Spinal cord (tissue), 10 donors: Measurements from ENCODE around the gene UBE2E3. TPM values are rescaled to one million over a fixed set of nuclear protein-coding genes. Genes with fewer than 3 reads are reported as not detected.

Experiments
- DNase-seq, 6 donors: peaks; one replicate each; pipeline versions ENCODE4 v3.0.0 to v3.0.0-alpha.2; 2013 to 2015; ENCODE audit warnings: low spot score in 6 of 6, low read depth in 4 of 6
- H3K27ac ChIP-seq: one replicate; pipeline ENCODE4 v1.5.1; 2013; ENCODE audit warnings: low read depth, low read length, control low read depth
- H3K27me3 ChIP-seq: one replicate; pipeline ENCODE4 v1.6.1; 2013; ENCODE audit warnings: low read length; ENCODE audit not compliant: control insufficient read depth, insufficient read depth
- H3K36me3 ChIP-seq: one replicate; pipeline ENCODE4 v1.6.1; 2013; ENCODE audit warnings: low read length; ENCODE audit not compliant: control insufficient read depth, insufficient read depth
- H3K4me1 ChIP-seq: one replicate; pipeline ENCODE4 v1.6.1; 2013; ENCODE audit warnings: low read length; ENCODE audit not compliant: control insufficient read depth, insufficient read depth
- H3K4me3 ChIP-seq: one replicate; pipeline ENCODE4 v1.5.1; 2013; ENCODE audit warnings: low read depth, low read length, control low read depth
- H3K9me3 ChIP-seq: one replicate; pipeline ENCODE4 v1.6.1; 2013; ENCODE audit warnings: low read length; ENCODE audit not compliant: control insufficient read depth, insufficient read depth
- WGBS: methylation state at CpG from one replicate; pipeline ENCODE4 v1.1.5; 2013; ENCODE audit warnings: missing lambda C conversion rate; ENCODE audit not compliant: insufficient coverage; 5-methylcytosine and 5-hydroxymethylcytosine counted together
- polyA plus RNA-seq, 2 donors: library from polyadenylated mRNA; unstranded; fragments of 120-200 nt; gene quantifications; one replicate each; pipeline ENCODE4 v1.2.1, GENCODE V29; 2013; ENCODE audit not compliant: insufficient read length in 2 of 2
- total RNA-seq, 2 donors: library from RNA; depleted of rRNA in 1 of 2; stranded (reverse); fragments of 120-200 nt in 1 of 2; fragments of >200 nt in 1 of 2; gene quantifications; one replicate each; pipeline versions ENCODE4 v1.2.3 to v1.2.4, GENCODE V29; 2013 to 2014
- donor health status: healthy.

UBE2E3 gene
- total and polyA plus RNA-seq, 4 donors: 124 to 187 (median 160) TPM

DNA sequence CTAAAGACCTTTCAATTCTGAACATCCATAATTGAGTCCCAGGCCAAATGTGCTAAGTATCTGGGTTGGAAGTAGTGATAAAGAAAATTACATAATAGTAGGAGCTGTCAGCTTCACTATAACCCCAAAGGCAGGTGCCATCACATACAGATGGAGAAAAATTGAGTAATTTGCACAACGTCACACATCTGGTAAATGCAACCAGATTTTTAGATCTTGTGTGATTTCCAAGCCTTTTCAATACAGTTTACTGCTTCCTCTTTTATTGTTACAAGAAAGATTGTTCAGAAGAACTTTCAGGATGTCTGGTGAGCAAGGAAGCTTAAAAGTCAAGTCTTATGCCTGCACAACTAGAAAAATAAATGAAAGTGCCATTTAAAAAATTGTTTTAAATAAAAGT lies 62.3 kb downstream of the UBE2E3 start:
- no peak for DNase-seq
- WGBS: no CpG with 5 or more reads among the region's 1 CpG
- no peaks in the 10 kb centered on the region for H3K9me3 ChIP-seq
- no peak overlapping the region for H3K4me3 ChIP-seq
- no peaks in the 10 kb centered on the region for H3K4me1 ChIP-seq
- no peak overlapping the region for H3K27ac ChIP-seq
- H3K27me3 ChIP-seq: no peaks in the 10 kb centered on the region
- H3K36me3 ChIP-seq: no peaks in the 10 kb centered on the region

DNA sequence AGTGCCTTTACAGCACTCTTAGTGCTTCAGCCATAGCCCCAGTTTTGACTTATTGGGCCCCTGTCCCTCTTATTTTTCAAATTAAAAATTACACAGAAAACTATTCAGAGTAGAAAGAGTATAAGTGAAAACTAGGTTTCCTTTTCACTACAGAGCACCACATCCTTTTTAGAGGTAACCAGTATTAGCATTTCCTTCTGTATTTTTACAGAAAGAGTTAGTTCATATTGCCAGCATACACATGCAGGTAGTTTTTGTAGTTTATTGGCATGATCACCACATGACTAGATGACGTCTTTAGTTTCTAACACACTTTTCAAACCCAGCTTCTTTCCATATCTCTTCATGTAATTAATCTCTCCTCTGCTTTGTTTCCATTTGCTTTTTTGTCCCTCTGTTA lies 66.4 kb downstream of the UBE2E3 start:
- no peak overlapping the region for H3K27ac ChIP-seq
- no peaks in the 10 kb centered on the region for H3K27me3 ChIP-seq
- H3K4me3 ChIP-seq: no peak overlapping the region
- WGBS: no CpG with 5 or more reads among the region's 1 CpG
- H3K36me3 ChIP-seq: no peaks in the 10 kb centered on the region
- H3K9me3 ChIP-seq: no peaks in the 10 kb centered on the region
- no peak for DNase-seq
- no peaks in the 10 kb centered on the region for H3K4me1 ChIP-seq

DNA sequence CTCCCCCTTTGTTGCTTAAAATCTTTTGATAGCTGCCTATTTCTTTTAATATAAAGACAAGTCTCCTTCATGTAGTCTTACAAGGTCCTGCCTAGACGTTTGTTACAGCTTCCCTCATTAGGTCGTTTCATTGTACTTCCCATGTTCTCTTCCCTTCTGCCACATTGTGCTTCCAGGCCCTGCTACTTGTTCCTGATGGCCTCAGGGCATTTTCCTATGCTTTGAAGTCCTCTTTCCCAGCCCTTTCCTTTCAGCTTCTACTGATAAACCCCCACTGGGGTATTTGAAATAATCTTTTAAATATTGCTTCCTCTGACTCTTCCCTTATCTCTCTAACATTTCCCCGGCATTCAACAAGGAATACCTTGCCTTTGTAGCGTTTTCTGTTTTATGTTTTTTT lies 67.4 kb downstream of the UBE2E3 start:
- WGBS: 43% methylated on average over 2 of the region's 4 CpGs
- Histone ChIP-seq H3K27me3 (no peaks in the 10 kb centered on the region), H3K36me3 (no peaks in the 10 kb centered on the region), H3K9me3 (no peaks in the 10 kb centered on the region), H3K4me1 (no peaks in the 10 kb centered on the region), H3K27ac (no peak overlapping the region), H3K4me3 (no peak overlapping the region)
- no peak for DNase-seq

DNA sequence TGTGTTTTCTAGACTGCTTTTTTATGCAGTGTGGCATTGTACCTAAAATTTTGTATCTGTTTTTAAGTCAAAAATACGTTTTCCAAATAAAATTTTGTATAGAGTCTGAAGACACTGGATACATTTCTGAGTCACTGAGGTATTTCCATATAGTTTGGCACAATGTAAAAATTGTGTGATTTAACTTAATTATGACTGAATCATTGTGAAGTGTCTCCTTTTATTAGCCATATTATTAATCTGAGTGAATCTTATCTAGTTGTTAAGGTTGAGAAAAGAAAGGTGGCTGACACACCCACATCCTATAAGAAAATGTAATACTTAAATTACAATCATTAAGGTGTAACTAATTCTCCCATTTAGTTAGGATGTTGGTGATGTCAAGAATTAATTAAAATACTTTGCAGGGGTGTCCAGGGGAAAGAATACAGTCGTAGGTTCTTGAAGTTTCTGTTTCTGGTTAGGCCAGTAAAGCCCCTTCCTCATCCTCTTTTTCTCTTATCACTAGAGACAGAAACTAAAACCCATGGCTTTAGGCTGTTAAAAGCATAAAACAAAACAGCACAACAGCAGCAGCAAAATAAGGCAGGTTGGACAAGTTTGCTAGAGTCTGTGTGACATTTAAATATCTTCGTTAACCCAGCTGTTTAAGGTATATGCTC lies 71.6 kb downstream of the UBE2E3 start:
- H3K9me3 ChIP-seq: no peaks in the 10 kb centered on the region
- H3K36me3 ChIP-seq: no peaks in the 10 kb centered on the region
- no peak overlapping the region for H3K27ac ChIP-seq
- no peak for DNase-seq
- WGBS: no CpG with 5 or more reads among the region's 3 CpGs
- H3K4me1 ChIP-seq: no peaks in the 10 kb centered on the region
- no peaks in the 10 kb centered on the region for H3K27me3 ChIP-seq
- no peak overlapping the region for H3K4me3 ChIP-seq

DNA sequence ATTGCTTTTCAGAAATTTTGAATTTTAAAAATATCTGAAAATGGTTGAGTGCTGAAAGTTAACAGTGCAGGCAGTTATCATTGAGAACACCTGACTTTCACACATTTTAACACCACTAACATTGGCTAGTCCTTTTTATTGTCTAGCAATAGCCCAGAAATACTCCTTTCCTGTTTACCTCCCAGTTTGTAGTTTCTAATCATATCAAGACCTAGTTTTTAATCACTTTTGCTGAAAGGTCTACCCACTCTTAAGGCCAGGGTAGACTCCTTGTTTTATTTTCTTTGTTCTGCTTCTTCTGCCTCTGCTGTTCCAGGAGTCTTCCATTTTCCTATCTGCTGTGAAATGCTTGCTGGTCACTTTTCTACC lies 72.1 kb downstream of the UBE2E3 start:
- Histone ChIP-seq H3K9me3 (no peaks in the 10 kb centered on the region), H3K27me3 (no peaks in the 10 kb centered on the region), H3K4me3 (no peak overlapping the region), H3K4me1 (no peaks in the 10 kb centered on the region), H3K27ac (no peak overlapping the region), H3K36me3 (no peaks in the 10 kb centered on the region)
- DNase-seq: no peak

DNA sequence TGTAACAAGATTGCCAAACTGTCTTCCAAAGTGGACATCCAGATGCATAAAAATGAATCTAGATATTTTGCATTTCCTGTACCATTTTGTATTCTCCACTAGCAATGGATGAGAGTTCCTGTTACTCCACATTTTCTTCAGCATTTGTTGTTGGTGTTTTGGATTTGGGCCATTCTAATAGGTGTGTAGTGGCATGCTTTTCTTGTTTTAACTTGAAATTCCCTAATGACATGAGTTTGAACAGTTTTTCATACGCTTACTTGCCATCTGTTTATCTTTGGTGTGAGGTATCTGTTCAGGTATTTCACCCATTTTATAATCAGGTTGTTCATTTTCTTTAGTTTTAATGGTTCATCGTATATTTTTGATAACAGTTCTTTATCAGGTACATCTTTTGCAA lies 73.9 kb downstream of the UBE2E3 start:
- no CpG with 5 or more reads among the region's 2 CpGs for WGBS
- no peaks in the 10 kb centered on the region for H3K9me3 ChIP-seq
- H3K4me3 ChIP-seq: no peak overlapping the region
- no peak for DNase-seq
- H3K36me3 ChIP-seq: no peaks in the 10 kb centered on the region
- no peaks in the 10 kb centered on the region for H3K4me1 ChIP-seq
- no peaks in the 10 kb centered on the region for H3K27me3 ChIP-seq
- no peak overlapping the region for H3K27ac ChIP-seq

DNA sequence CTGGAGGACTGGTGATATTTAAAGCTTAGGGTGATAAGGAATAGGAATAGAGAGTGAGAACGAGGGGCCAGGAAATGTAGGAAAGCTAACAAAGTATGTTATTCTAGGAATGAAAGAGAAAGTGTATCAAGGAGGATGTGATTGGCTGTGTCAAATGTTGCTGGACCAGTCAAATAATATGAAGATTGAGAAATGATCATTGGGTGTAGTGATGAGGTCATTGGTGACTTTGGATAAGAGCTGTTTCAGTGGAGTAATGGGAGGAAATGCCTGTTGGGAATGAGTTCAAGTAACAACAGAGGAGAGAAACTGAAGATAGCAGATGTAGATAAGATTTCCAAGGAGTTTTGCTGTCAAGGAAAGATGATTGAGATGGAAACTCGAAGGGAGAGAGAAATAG lies 74.4 kb downstream of the UBE2E3 start:
- Histone ChIP-seq H3K27me3 (no peaks in the 10 kb centered on the region), H3K36me3 (no peaks in the 10 kb centered on the region)
- WGBS: 96% methylated on average over 2 of the region's 2 CpGs

DNA sequence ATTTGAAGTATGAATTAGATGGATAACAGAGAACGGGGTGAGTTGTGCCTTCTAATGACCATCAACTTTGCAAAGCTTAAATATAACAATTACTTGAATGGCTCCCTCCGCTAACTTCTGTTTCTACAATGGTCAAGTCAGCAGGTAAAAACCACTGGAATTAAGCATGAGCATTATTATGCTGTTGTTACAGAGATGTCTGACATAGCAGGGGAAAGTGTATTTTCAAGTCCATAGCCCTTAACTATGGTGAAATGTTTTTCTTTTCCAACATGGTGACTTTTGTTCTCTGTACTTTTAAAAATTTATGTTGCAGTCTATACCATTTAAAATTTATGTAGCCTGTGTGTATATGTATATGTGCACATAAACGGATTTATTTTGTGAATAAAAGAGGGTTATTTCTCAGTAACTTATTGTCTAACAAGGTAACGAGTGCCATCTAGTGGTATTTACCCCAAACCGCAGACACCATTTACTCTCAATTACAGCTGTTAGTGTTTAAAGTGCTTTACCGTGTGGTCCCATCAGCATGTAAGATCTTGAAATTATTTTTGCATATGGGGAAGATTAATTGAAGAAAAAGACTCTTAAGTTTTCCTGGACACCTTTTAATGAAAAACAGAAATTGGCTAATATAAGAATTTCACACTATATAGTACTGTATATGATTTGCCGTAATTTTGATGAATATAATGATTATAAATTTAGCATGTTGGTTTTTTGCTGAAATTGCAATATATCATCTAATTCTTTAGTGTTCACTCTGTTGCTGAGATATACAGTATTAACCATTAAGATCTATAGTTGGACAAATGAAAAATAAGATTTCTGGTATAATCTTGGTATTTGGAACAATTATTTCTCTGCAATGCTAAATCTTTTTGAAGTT lies 78.2 kb downstream of the UBE2E3 start:
- peak in 1 of 6 donors; percentile 34 for DNase-seq
- Histone ChIP-seq H3K4me1 (no peaks in the 10 kb centered on the region), H3K4me3 (no peak overlapping the region), H3K27ac (no peak overlapping the region), H3K9me3 (no peaks in the 10 kb centered on the region), H3K36me3 (no peaks in the 10 kb centered on the region), H3K27me3 (no peaks in the 10 kb centered on the region)
- WGBS: no CpG with 5 or more reads among the region's 7 CpGs

More for the DNA sequence above, 74.4 kb downstream of the UBE2E3 start:
- no peak overlapping the region for H3K27ac ChIP-seq
- no peaks in the 10 kb centered on the region for H3K4me1 ChIP-seq
- DNase-seq: no peak
- no peaks in the 10 kb centered on the region for H3K9me3 ChIP-seq
- H3K4me3 ChIP-seq: no peak overlapping the region

DNA sequence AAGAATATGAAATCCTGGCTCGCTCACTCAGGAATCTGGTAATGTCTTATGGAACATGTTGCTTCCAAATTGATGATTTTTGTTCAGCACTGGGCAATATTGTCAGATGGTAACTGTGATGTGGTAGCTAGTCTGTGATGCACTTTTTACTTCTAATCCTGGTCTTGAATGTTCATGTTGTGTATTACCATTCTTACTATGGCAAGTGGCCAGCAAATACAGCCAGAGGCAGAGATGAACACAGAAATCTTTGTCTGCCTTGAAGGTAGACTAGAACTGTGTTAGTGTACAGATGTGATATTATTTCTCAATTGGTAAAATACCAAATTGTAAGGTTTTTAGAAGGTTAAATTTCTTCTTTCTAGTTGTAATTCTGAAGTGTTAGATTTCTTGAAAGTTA lies 83.3 kb downstream of the UBE2E3 start:
- H3K27me3 ChIP-seq: no peaks in the 10 kb centered on the region
- WGBS: no CpG with 5 or more reads among the region's 1 CpG
- DNase-seq: peak in 1 of 6 donors; percentile 20
- no peaks in the 10 kb centered on the region for H3K36me3 ChIP-seq
- H3K9me3 ChIP-seq: no peaks in the 10 kb centered on the region
- no peak overlapping the region for H3K27ac ChIP-seq
- no peaks in the 10 kb centered on the region for H3K4me1 ChIP-seq
- H3K4me3 ChIP-seq: no peak overlapping the region

DNA sequence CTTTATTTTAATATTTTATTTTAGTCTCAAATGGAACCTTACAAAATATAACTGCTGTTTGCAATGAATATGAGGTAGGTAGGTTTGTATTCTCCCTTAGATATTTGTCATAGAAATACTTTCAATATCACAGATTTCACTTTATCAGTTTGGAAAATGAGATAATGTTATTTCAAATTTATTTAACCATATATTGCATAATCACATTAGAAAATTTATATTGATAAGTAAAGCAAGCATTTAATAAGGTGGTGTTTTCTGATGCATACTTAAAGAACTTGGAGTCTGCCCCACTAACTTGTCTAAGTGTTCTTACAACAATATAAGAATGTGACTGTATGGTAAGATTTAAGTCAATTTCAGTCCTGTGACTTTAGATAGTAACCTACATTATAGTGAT lies 85.1 kb downstream of the UBE2E3 start:
- no peaks in the 10 kb centered on the region for H3K9me3 ChIP-seq
- no peaks in the 10 kb centered on the region for H3K27me3 ChIP-seq
- no peaks in the 10 kb centered on the region for H3K36me3 ChIP-seq

More for the DNA sequence above, 85.1 kb downstream of the UBE2E3 start:
- Histone ChIP-seq H3K27ac (no peak overlapping the region), H3K4me1 (no peaks in the 10 kb centered on the region), H3K4me3 (no peak overlapping the region)
- DNase-seq: no peak
